Measurements from ENCODE around the gene FKBP5.

The FKBP5 gene

GRCh38 chr6:35665573-35665972 lies 23.1 kb downstream of the FKBP5 start:
- DNase-seq (ENCODE audit: low read depth in 1 of 2, low spot score in 1 of 2): no peak

- no peak for DNase-seq (ENCODE audit: low read depth in 1 of 2, low spot score in 1 of 2)
Measured at GRCh38 chr6:35664945-35665344, 23.8 kb downstream of the FKBP5 start.

- no peak for DNase-seq (ENCODE audit: low read depth in 1 of 2, low spot score in 1 of 2)
Measured at GRCh38 chr6:35663447-35664235, 25.1 kb downstream of the FKBP5 start.

- no peak for DNase-seq (ENCODE audit: low read depth in 1 of 2, low spot score in 1 of 2)
Measured at GRCh38 chr6:35662999-35663398, 25.7 kb downstream of the FKBP5 start.

GRCh38 chr6:35654883-35655282 lies 33.8 kb downstream of the FKBP5 start:
- no peak for DNase-seq (ENCODE audit: low read depth in 1 of 2, low spot score in 1 of 2)

GRCh38 chr6:35651244-35651643 lies 37.5 kb downstream of the FKBP5 start:
- DNase-seq (ENCODE audit: low read depth in 1 of 2, low spot score in 1 of 2): no peak

GRCh38 chr6:35650015-35650414 lies 38.7 kb downstream of the FKBP5 start:
- DNase-seq (ENCODE audit: low read depth in 1 of 2, low spot score in 1 of 2): no peak

- DNase-seq (ENCODE audit: low read depth in 1 of 2, low spot score in 1 of 2): no peak
Measured at GRCh38 chr6:35648203-35648602, 40.5 kb downstream of the FKBP5 start.

- no peak for DNase-seq (ENCODE audit: low read depth in 1 of 2, low spot score in 1 of 2)
Measured at GRCh38 chr6:35647400-35647799, 41.3 kb downstream of the FKBP5 start.

GRCh38 chr6:35643162-35643535 lies 45.6 kb downstream of the FKBP5 start:
- no peak for DNase-seq (ENCODE audit: low read depth in 1 of 2, low spot score in 1 of 2)

- DNase-seq (ENCODE audit: low read depth in 1 of 2, low spot score in 1 of 2): no peak
Measured at GRCh38 chr6:35642471-35643161, 46.1 kb downstream of the FKBP5 start.

GRCh38 chr6:35640017-35640664 lies 48.6 kb downstream of the FKBP5 start:
- no peak for DNase-seq (ENCODE audit: low read depth in 1 of 2, low spot score in 1 of 2)

GRCh38 chr6:35638679-35639078 lies 50.0 kb downstream of the FKBP5 start:
- no peak for DNase-seq (ENCODE audit: low read depth in 1 of 2, low spot score in 1 of 2)

- no peak for DNase-seq (ENCODE audit: low read depth in 1 of 2, low spot score in 1 of 2)
Measured at GRCh38 chr6:35637911-35638310, 50.8 kb downstream of the FKBP5 start.

GRCh38 chr6:35635601-35636597 lies 52.8 kb downstream of the FKBP5 start:
- no peak for DNase-seq (ENCODE audit: low read depth in 1 of 2, low spot score in 1 of 2)

- DNase-seq (ENCODE audit: low read depth in 1 of 2, low spot score in 1 of 2): no peak
Measured at GRCh38 chr6:35634316-35634715, 54.4 kb downstream of the FKBP5 start.

- DNase-seq (ENCODE audit: low read depth in 1 of 2, low spot score in 1 of 2): no peak
Measured at GRCh38 chr6:35633579-35634089, 55.1 kb downstream of the FKBP5 start.

GRCh38 chr6:35629876-35630378 lies 58.8 kb downstream of the FKBP5 start:
- DNase-seq (ENCODE audit: low read depth in 1 of 2, low spot score in 1 of 2): no peak

GRCh38 chr6:35626401-35626800 lies 62.3 kb downstream of the FKBP5 start:
- no peak for DNase-seq (ENCODE audit: low read depth in 1 of 2, low spot score in 1 of 2)

GRCh38 chr6:35624341-35625070 lies 64.2 kb downstream of the FKBP5 start:
- DNase-seq (ENCODE audit: low read depth in 1 of 2, low spot score in 1 of 2): no peak
